GM12865 (cell line): Measurements from ENCODE around the gene UGT1A9.
"Not testable (repeated sequence)": the region's sequence is repeated elsewhere in the genome, so short reads cannot be mapped to it uniquely, and the experiment has no call there.

ENCODE experiments used
- DNase-seq: peaks from one replicate; pipeline ENCODE4 v3.0.0; 2010; ENCODE audit warnings: low read depth
- H3K4me3 ChIP-seq: 2 replicates; pipeline ENCODE4 v1.5.1; 2011; ENCODE audit warnings: mild to moderate bottlenecking, low read depth, low read length, control low read depth
- TF ChIP-seq, protein P1 (sequence below): IDR thresholded peaks from 2 replicates; pipeline ENCODE4 v1.5.1; 2011; ENCODE audit warnings: low read length, control low read depth, low read depth, inconsistent platforms; ENCODE audit not compliant: insufficient read depth; ENCODE audit errors: missing control alignments

The UGT1A9 gene

DNA sequence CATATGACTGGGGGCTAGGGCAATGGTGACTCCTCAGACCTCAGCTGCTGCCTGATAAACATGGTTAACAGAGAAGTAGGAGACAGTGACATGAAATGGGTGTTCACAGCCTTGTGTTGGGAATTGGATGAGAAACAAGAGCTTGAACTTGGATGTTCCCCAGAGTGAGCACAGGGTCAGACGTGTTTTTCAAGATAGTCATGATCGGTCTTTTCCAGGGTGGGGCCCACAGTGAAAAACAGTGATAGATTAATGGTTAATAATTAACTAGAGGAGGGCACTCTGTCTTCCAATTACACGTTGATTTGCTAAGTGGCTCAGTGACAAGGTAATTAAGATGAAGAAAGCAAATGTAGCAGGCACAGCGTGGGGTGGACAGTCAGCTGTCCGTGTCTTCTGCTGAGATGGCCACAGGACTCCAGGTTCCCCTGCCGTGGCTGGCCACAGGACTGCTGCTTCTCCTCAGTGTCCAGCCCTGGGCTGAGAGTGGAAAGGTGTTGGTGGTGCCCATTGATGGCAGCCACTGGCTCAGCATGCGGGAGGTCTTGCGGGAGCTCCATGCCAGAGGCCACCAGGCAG is 57.1 kb downstream of the UGT1A9 start, which contains the start of gene UGT1A3:
TSS of gene UGT1A3 (plus strand) at position 320 of the 579 bp plus-strand sequence. CDS start at position 405, 85 bp downstream.
- TF ChIP-seq, protein P1, sequence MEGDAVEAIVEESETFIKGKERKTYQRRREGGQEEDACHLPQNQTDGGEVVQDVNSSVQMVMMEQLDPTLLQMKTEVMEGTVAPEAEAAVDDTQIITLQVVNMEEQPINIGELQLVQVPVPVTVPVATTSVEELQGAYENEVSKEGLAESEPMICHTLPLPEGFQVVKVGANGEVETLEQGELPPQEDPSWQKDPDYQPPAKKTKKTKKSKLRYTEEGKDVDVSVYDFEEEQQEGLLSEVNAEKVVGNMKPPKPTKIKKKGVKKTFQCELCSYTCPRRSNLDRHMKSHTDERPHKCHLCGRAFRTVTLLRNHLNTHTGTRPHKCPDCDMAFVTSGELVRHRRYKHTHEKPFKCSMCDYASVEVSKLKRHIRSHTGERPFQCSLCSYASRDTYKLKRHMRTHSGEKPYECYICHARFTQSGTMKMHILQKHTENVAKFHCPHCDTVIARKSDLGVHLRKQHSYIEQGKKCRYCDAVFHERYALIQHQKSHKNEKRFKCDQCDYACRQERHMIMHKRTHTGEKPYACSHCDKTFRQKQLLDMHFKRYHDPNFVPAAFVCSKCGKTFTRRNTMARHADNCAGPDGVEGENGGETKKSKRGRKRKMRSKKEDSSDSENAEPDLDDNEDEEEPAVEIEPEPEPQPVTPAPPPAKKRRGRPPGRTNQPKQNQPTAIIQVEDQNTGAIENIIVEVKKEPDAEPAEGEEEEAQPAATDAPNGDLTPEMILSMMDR = no peak
- H3K4me3 ChIP-seq = no peak within 1 kb of the TSS
- no peak for DNase-seq

DNA sequence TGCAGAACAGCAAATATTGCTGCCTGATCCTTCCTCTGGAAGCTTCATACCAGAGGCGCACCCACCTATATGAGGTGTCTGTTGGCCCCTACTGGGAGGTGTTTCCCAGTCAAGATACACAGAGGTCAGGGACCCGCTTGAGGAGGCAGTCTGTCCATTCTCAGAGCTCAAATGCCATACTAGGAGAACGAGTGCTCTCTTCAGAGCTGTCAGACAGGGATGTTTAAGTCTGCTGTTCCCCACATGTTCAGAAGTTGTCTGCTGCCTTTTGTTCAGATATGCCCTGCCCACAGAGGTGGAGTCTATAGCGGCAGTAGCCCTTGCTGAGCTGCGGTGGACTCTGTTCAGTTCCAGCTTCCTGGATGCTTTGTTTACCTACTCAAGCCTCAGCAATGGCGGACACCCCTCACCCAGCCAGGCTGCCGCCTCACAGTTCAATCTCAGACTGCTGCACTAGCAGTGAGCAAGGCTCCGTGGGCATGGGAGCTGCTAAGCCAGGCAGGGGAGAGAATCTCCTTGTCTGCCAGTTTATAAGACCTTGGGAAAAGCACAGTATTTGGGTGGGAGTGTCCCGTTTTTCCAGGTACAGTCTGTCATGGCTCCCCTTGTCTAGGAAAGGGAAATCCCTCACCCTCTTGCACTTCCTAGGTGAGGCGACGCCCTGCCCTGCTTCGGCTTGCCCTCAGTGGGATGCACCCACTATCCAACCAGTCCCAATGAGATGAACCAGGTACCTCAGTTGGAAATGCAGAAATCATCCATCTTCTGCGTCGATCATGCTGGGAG is 65.4 kb downstream of the UGT1A9 start:
- H3K4me3 ChIP-seq, DNase-seq: not testable (repeated sequence)

DNA sequence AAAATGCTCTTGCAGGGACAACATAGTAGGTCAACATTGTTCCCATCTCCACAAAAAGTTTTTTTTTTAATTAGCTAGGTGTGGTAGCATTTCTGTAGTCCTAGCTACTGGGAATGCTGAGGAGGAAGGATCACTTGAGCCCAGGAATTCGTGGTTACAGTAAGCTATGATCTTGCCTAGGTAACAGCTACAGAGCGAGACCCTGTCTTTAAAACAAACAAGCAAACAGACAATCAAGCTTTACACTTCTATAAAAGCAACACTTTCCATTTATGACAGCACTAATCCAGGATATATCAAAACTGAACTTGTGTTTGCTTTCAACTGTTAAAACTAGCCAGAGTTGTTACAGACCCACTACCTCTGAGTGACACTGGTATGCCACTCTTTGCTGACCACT is 69.2 kb downstream of the UGT1A9 start:
- DNase-seq = no peak
- H3K4me3 ChIP-seq = no peak overlapping the region
- TF ChIP-seq, protein P1 = no peak

DNA sequence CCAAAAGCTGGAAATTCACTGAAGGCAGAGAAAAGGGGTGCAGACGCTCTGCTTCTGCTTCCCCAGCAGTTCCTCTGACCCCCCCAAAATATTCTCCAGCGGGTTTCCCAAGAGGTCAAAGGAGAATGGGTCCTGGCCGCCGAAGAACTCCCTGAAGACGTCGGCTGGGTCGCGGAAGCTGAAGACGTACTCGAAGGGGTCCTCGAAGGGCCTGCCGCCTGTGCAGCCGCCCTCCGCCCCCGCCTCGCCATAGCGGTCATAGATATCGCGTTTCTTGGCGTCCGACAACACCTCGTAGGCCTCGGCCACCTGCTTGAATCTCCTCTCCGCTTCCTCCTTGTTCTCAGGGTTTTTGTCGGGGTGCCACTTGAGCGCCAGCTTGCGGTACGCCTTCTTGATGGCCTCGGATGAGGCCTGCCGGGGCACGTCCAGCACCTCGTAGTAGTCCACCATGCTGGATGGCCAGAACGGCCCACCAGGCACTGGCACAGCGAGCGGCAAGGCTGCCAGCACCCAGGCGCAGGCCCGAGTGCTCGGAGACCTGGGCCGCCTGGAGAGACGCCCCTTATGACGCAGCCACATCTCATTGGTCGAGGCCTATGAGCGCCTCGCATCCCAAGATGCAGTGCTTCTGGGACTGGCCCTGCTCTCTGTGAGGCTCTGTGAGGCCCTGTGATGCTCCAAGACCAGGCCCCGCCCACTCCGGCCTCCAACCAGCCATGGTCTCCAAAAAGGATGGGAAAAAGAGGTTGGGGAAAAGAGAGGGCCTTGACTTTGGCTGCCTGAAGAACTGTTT is 72.0 kb downstream of the UGT1A9 start:
- H3K4me3 ChIP-seq = no peak overlapping the region
- TF ChIP-seq, protein P1 = no peak
- no peak for DNase-seq

DNA sequence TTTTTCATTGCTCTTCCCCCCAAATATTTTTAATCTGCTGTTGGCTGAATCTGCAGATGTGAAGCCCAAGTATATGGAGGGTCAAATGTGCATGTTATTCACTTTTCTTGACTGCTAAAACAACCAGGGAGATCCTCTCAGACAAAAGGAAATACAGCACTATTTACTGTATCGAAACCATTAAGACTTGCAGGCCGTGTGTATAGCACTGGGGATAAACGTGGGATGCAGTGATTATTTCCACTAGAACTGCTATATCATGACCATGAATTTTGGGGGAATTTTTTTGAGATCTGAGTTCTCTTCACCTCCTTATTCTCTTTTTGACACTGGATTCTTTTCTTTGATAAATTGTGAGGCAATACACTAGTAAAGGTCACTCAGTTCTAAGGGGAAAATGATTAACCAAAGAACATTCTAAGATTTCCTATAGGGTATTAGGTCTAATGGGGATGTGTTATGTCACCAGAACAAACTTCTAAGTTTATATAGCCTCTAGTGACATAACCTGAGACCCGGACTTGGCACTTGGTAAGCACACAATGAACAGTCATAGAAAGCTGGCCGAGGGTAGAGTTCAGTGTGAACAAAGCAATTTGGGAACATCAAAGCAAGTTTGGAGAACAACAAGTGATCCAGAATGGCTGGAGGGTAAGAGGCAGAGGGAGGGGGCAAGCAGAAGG is 73.5 kb downstream of the UGT1A9 start:
- TF ChIP-seq, protein P1 = no peak
- no peak overlapping the region for H3K4me3 ChIP-seq
- DNase-seq = no peak

DNA sequence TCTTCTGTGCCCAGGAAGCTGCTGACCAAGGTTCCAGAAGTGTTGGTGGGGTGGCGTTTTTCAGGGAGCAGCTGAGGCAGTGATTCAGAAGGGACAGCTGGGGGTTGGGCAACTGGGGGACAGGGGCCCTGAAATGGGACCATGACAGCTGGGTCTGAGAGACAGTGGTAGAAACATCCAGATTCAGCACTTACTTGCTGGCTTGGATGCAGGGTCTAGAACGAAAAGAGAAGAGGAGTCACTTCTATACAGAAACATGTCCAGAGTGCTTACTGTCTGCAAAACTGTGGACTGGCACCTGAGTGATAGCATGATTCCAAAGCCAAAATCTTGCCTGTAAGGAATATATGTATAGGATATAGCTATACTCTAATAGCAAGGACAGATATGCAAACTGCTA is 74.1 kb downstream of the UGT1A9 start:
- DNase-seq, H3K4me3 ChIP-seq: not testable (repeated sequence)

DNA sequence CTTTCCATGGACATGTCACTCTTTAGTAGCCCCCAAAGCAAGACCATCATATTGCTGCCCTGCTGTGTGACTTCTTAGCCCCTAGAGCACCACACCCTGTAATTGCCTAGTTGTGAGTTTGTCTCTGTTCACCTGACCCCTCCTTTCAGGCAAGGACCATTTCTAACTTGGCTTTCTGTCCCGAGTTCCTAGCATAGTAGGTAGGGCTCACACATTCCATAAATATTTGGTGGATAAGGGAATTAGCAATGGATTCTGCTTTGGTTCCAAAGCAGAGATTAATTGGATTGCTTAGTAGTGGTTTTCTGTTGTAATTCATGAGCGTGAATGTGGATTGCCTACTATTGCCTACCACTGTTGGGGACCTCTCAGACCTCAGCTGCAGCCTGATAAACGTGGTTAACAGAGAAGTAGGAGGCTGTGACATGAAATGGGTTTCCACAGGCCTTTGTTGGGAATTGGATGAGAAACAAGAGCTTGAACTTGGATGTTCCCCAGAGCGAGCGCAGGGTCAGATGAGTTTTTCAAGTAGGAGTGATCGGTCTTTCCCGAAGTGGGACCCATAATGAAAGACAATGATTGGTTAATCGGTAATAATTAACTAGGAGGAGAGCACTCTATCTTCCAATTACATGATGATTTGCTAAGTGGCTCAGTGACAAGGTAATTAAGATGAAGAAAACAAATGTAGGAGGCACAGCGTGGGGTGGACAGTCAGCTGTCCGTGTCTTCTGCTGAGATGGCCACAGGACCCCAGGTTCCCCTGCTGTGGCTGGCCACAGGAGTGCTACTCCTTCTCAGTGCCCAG is 75.0 kb downstream of the UGT1A9 start:
- TF ChIP-seq, protein P1 = no peak
- H3K4me3 ChIP-seq = no peak overlapping the region
- DNase-seq = no peak
